ENCODE results near the gene ZDHHC6.

ZDHHC6 gene

GRCh38 chr10:112490545-112490944 is 43.8 kb upstream of the ZDHHC6 start:
- TF ChIP-seq SPI1 (IDR thresholded peaks at IDR 0.05; ENCODE audit: borderline replicate concordance, low read depth) (no peak), POLR2AphosphoS5 (IDR thresholded peaks at IDR 0.05; ENCODE audit: low read depth) (no peak), GABPA (IDR thresholded peaks at IDR 0.05; ENCODE audit: low read depth) (no peak)
- TF ChIP-seq, protein P1, sequence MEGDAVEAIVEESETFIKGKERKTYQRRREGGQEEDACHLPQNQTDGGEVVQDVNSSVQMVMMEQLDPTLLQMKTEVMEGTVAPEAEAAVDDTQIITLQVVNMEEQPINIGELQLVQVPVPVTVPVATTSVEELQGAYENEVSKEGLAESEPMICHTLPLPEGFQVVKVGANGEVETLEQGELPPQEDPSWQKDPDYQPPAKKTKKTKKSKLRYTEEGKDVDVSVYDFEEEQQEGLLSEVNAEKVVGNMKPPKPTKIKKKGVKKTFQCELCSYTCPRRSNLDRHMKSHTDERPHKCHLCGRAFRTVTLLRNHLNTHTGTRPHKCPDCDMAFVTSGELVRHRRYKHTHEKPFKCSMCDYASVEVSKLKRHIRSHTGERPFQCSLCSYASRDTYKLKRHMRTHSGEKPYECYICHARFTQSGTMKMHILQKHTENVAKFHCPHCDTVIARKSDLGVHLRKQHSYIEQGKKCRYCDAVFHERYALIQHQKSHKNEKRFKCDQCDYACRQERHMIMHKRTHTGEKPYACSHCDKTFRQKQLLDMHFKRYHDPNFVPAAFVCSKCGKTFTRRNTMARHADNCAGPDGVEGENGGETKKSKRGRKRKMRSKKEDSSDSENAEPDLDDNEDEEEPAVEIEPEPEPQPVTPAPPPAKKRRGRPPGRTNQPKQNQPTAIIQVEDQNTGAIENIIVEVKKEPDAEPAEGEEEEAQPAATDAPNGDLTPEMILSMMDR (IDR thresholded peaks at IDR 0.05; ENCODE audit: insufficient read depth, low read length) = no peak
- TF ChIP-seq, protein P2, sequence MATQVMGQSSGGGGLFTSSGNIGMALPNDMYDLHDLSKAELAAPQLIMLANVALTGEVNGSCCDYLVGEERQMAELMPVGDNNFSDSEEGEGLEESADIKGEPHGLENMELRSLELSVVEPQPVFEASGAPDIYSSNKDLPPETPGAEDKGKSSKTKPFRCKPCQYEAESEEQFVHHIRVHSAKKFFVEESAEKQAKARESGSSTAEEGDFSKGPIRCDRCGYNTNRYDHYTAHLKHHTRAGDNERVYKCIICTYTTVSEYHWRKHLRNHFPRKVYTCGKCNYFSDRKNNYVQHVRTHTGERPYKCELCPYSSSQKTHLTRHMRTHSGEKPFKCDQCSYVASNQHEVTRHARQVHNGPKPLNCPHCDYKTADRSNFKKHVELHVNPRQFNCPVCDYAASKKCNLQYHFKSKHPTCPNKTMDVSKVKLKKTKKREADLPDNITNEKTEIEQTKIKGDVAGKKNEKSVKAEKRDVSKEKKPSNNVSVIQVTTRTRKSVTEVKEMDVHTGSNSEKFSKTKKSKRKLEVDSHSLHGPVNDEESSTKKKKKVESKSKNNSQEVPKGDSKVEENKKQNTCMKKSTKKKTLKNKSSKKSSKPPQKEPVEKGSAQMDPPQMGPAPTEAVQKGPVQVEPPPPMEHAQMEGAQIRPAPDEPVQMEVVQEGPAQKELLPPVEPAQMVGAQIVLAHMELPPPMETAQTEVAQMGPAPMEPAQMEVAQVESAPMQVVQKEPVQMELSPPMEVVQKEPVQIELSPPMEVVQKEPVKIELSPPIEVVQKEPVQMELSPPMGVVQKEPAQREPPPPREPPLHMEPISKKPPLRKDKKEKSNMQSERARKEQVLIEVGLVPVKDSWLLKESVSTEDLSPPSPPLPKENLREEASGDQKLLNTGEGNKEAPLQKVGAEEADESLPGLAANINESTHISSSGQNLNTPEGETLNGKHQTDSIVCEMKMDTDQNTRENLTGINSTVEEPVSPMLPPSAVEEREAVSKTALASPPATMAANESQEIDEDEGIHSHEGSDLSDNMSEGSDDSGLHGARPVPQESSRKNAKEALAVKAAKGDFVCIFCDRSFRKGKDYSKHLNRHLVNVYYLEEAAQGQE (IDR thresholded peaks at IDR 0.05; ENCODE audit: insufficient replicate concordance, low read depth) = no peak
- Histone ChIP-seq H3K27ac (replicated peaks) (no peak overlapping the region), H3K27me3 (ENCODE audit: insufficient read depth, poor library complexity, severe bottlenecking) (no peaks in the 10 kb centered on the region), H3K4me3 (replicated peaks; ENCODE audit: insufficient read depth, low read length) (no peak overlapping the region)
- no peak for DNase-seq (ENCODE audit: low read depth in 1 of 2, low spot score in 1 of 2)

DNA sequence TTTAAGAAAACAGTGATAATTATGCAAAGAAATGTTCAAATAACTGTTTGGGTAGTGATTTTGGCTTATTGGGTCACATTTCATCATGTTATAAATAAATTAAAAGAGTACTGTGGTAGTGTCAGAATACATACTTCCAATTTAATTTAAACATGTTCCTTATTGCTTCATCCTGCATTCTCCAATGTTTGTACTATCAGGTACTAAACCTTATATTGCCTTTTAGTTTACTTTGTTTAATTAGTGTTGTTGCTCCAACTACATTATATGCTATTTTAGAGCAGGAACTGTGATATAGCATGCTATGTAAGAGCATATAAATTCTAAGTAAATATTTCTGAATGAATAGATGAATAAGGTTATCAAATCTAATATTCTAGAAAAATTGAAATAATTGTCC is 41.2 kb upstream of the ZDHHC6 start:
- no peaks in the 10 kb centered on the region for H3K27me3 ChIP-seq (ENCODE audit: insufficient read depth, poor library complexity, severe bottlenecking)

DNA sequence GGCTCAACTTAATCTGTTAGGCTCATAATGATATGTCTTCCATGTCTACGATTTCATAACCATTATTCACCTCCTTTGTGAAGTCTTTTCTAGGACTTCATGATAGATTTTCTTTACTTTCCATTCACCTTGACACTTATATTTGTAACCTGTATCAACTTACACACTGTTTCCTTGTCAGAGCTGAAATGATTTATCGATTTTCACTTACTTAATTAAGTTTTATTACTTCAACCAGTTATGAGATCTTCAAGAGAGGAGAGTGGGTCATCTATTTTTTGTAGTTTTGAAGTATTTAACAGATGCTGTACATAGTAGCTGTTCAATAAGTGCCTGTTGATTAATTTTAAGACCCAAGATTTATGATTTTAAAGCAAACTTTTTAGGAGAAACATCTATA is 37.7 kb upstream of the ZDHHC6 start:
- TF ChIP-seq POLR2AphosphoS5 (IDR thresholded peaks at IDR 0.05; ENCODE audit: low read depth) = no peak
- no peak for TF ChIP-seq GABPA (IDR thresholded peaks at IDR 0.05; ENCODE audit: low read depth)
- TF ChIP-seq, protein P2 (IDR thresholded peaks at IDR 0.05; ENCODE audit: insufficient replicate concordance, low read depth) = no peak
- TF ChIP-seq SPI1 (IDR thresholded peaks at IDR 0.05; ENCODE audit: borderline replicate concordance, low read depth) = no peak
- TF ChIP-seq, protein P1 (IDR thresholded peaks at IDR 0.05; ENCODE audit: insufficient read depth, low read length) = no peak
- H3K4me3 ChIP-seq (replicated peaks; ENCODE audit: insufficient read depth, low read length) = no peak overlapping the region
- H3K27ac ChIP-seq (replicated peaks) = no peak overlapping the region
- no peak for DNase-seq (ENCODE audit: low read depth in 1 of 2, low spot score in 1 of 2)
- no peaks in the 10 kb centered on the region for H3K27me3 ChIP-seq (ENCODE audit: insufficient read depth, poor library complexity, severe bottlenecking)

More for the DNA sequence above, 41.2 kb upstream of the ZDHHC6 start:
- H3K4me3 ChIP-seq (replicated peaks; ENCODE audit: insufficient read depth, low read length) = no peak overlapping the region
- no peak for DNase-seq (ENCODE audit: low read depth in 1 of 2, low spot score in 1 of 2)
- TF ChIP-seq, protein P2 (IDR thresholded peaks at IDR 0.05; ENCODE audit: insufficient replicate concordance, low read depth) = no peak
- TF ChIP-seq, protein P1 (IDR thresholded peaks at IDR 0.05; ENCODE audit: insufficient read depth, low read length) = no peak
- TF ChIP-seq GABPA (IDR thresholded peaks at IDR 0.05; ENCODE audit: low read depth) (no peak), POLR2AphosphoS5 (IDR thresholded peaks at IDR 0.05; ENCODE audit: low read depth) (no peak), SPI1 (IDR thresholded peaks at IDR 0.05; ENCODE audit: borderline replicate concordance, low read depth) (no peak)
- no peak overlapping the region for H3K27ac ChIP-seq (replicated peaks)

Measured in HL-60 (cell line).